ENCODE measurements around the gene MMP23B. TPM values are rescaled to one million over a fixed set of nuclear protein-coding genes. Genes with fewer than 3 reads are reported as not detected.

Gene MMP23B
- total RNA-seq, 3 donors from 2014 or later: 0.98 to 1.3 (median 1.0) TPM

GRCh38 chr1:1612104-1612400 lies 19.9 kb upstream of the MMP23B start:
- Mint-ChIP-seq H3K4me3 (no peak overlapping the region), H3K4me1 (ENCODE audit: low read depth) (peaks cover 34% of the 10 kb centered on the region), H3K36me3 (ENCODE audit: insufficient read depth) (no peaks in the 10 kb centered on the region), H3K9me3 (no peaks in the 10 kb centered on the region), H3K27me3 (ENCODE audit: low read depth) (no peaks in the 10 kb centered on the region)
- DNase-seq (no peak), ATAC-seq (no peak)

- peaks cover 33% of the 10 kb centered on the region for H3K4me1 Mint-ChIP-seq (ENCODE audit: low read depth)
- H3K27me3 Mint-ChIP-seq (ENCODE audit: low read depth): no peaks in the 10 kb centered on the region
- ATAC-seq (no peak), DNase-seq (no peak)
- no peaks in the 10 kb centered on the region for H3K9me3 Mint-ChIP-seq
- peaks cover 3% of the 10 kb centered on the region for H3K36me3 Mint-ChIP-seq (ENCODE audit: insufficient read depth)
- H3K4me3 Mint-ChIP-seq: peak overlapping the region; percentile 93
These were observed 18.4 kb upstream of the MMP23B start for GRCh38 chr1:1613509-1614082.

GRCh38 chr1:1614204-1614953 lies 17.6 kb upstream of the MMP23B start:
- no peaks in the 10 kb centered on the region for H3K27me3 Mint-ChIP-seq (ENCODE audit: low read depth)
- ATAC-seq (peak; percentile 9 to 18), DNase-seq (peak; percentile 59)
- no peaks in the 10 kb centered on the region for H3K9me3 Mint-ChIP-seq
- H3K4me3 Mint-ChIP-seq: peak overlapping the region; percentile 93
- peaks cover 33% of the 10 kb centered on the region for H3K4me1 Mint-ChIP-seq (ENCODE audit: low read depth)
- H3K36me3 Mint-ChIP-seq (ENCODE audit: insufficient read depth): peaks cover 3% of the 10 kb centered on the region

- ATAC-seq (no peak), DNase-seq (no peak)
- peak overlapping the region; percentile 93 for H3K4me3 Mint-ChIP-seq
- peaks cover 3% of the 10 kb centered on the region for H3K36me3 Mint-ChIP-seq (ENCODE audit: insufficient read depth)
- no peaks in the 10 kb centered on the region for H3K9me3 Mint-ChIP-seq
- H3K4me1 Mint-ChIP-seq (ENCODE audit: low read depth): peaks cover 33% of the 10 kb centered on the region
- no peaks in the 10 kb centered on the region for H3K27me3 Mint-ChIP-seq (ENCODE audit: low read depth)
These were observed 17.1 kb upstream of the MMP23B start for GRCh38 chr1:1614954-1615255.

- Mint-ChIP-seq H3K36me3 (ENCODE audit: insufficient read depth) (peaks cover 3% of the 10 kb centered on the region), H3K27me3 (ENCODE audit: low read depth) (no peaks in the 10 kb centered on the region), H3K9me3 (no peaks in the 10 kb centered on the region), H3K4me3 (peak within 1 kb of the TSS; percentile 93), H3K4me1 (ENCODE audit: low read depth) (peaks cover 33% of the 10 kb centered on the region)
- ATAC-seq (peak; percentile 89), DNase-seq (peak; percentile 98)
These were observed 16.5 kb upstream of the MMP23B start, which contains the start of gene MIB2 for GRCh38 chr1:1615256-1616044. Gene MIB2 (plus strand): TSS chr1:1615500. CDS start chr1:1623453, 7,953 bp downstream.

GRCh38 chr1:1616045-1616790 lies 15.8 kb upstream of the MMP23B start:
- peak; percentile 35 to 39 for ATAC-seq
- no peaks in the 10 kb centered on the region for H3K27me3 Mint-ChIP-seq (ENCODE audit: low read depth)
- DNase-seq: no peak

GRCh38 chr1:1616838-1617237 lies 15.1 kb upstream of the MMP23B start:
- Mint-ChIP-seq H3K9me3 (no peaks in the 10 kb centered on the region), H3K27me3 (ENCODE audit: low read depth) (no peaks in the 10 kb centered on the region), H3K4me1 (ENCODE audit: low read depth) (peaks cover 33% of the 10 kb centered on the region), H3K4me3 (peak overlapping the region; percentile 82), H3K36me3 (ENCODE audit: insufficient read depth) (peaks cover 3% of the 10 kb centered on the region)
- no peak for DNase-seq
- no peak for ATAC-seq

More at GRCh38 chr1:1616045-1616790, 15.8 kb upstream of the MMP23B start:
- Mint-ChIP-seq H3K36me3 (ENCODE audit: insufficient read depth) (peaks cover 3% of the 10 kb centered on the region), H3K9me3 (no peaks in the 10 kb centered on the region), H3K4me1 (ENCODE audit: low read depth) (peaks cover 33% of the 10 kb centered on the region), H3K4me3 (peak overlapping the region; percentile 82)

GRCh38 chr1:1617516-1617915 lies 14.5 kb upstream of the MMP23B start:
- DNase-seq: no peak
- H3K4me3 Mint-ChIP-seq: peak overlapping the region; percentile 82
- ATAC-seq: no peak
- peaks cover 29% of the 10 kb centered on the region for H3K4me1 Mint-ChIP-seq (ENCODE audit: low read depth)
- no peaks in the 10 kb centered on the region for H3K9me3 Mint-ChIP-seq
- H3K27me3 Mint-ChIP-seq (ENCODE audit: low read depth): no peaks in the 10 kb centered on the region
- H3K36me3 Mint-ChIP-seq (ENCODE audit: insufficient read depth): peaks cover 3% of the 10 kb centered on the region

GRCh38 chr1:1617925-1618324 lies 14.0 kb upstream of the MMP23B start:
- no peaks in the 10 kb centered on the region for H3K27me3 Mint-ChIP-seq (ENCODE audit: low read depth)
- ATAC-seq (no peak), DNase-seq (no peak)
- no peaks in the 10 kb centered on the region for H3K9me3 Mint-ChIP-seq
- H3K4me3 Mint-ChIP-seq: peak overlapping the region; percentile 82
- H3K4me1 Mint-ChIP-seq (ENCODE audit: low read depth): peaks cover 33% of the 10 kb centered on the region
- H3K36me3 Mint-ChIP-seq (ENCODE audit: insufficient read depth): peaks cover 3% of the 10 kb centered on the region

GRCh38 chr1:1618396-1619068 lies 13.4 kb upstream of the MMP23B start:
- no peak overlapping the region for H3K4me3 Mint-ChIP-seq

GRCh38 chr1:1619917-1620361 lies 12.0 kb upstream of the MMP23B start:
- H3K36me3 Mint-ChIP-seq (ENCODE audit: insufficient read depth): peaks cover 3% of the 10 kb centered on the region
- H3K27me3 Mint-ChIP-seq (ENCODE audit: low read depth): no peaks in the 10 kb centered on the region
- H3K9me3 Mint-ChIP-seq: no peaks in the 10 kb centered on the region
- H3K4me3 Mint-ChIP-seq: no peak overlapping the region
- DNase-seq: no peak
- H3K4me1 Mint-ChIP-seq (ENCODE audit: low read depth): peaks cover 18% of the 10 kb centered on the region
- no peak for ATAC-seq

More at GRCh38 chr1:1618396-1619068, 13.4 kb upstream of the MMP23B start:
- Mint-ChIP-seq H3K27me3 (ENCODE audit: low read depth) (no peaks in the 10 kb centered on the region), H3K9me3 (no peaks in the 10 kb centered on the region), H3K4me1 (ENCODE audit: low read depth) (peaks cover 32% of the 10 kb centered on the region), H3K36me3 (ENCODE audit: insufficient read depth) (peaks cover 3% of the 10 kb centered on the region)
- ATAC-seq: no peak
- no peak for DNase-seq

- DNase-seq (no peak), ATAC-seq (no peak)
- Mint-ChIP-seq H3K4me1 (ENCODE audit: low read depth) (peaks cover 16% of the 10 kb centered on the region), H3K27me3 (ENCODE audit: low read depth) (no peaks in the 10 kb centered on the region), H3K36me3 (ENCODE audit: insufficient read depth) (peaks cover 3% of the 10 kb centered on the region), H3K9me3 (no peaks in the 10 kb centered on the region), H3K4me3 (no peak overlapping the region)
These were observed 11.4 kb upstream of the MMP23B start for GRCh38 chr1:1620433-1621139.

Data from activated T-cell treated with anti-CD3 and anti-CD28 coated beads, Interleukin-2, amount 50 U/mL, for 4 hours (primary cell).